OCI-LY3 (cell line): ENCODE measurements around the gene CNTN1.
"Not testable (repeated sequence)": the region's sequence is repeated elsewhere in the genome, so short reads cannot be mapped to it uniquely, and the experiment has no call there.

Experiments used
- H2AFZ ChIP-seq: fragments of 200-600, 300-600 bp; shearing (Covaris generic); 2 replicates; pipeline ENCODE4 v1.6.0; 2014; ENCODE audit warnings: antibody characterized with exemption, low read depth, low read length
- H3K27ac ChIP-seq: fragments of 200-600, 300-600 bp; sonication (generic); 2 replicates; pipeline ENCODE4 v1.5.1; 2014; ENCODE audit warnings: mild to moderate bottlenecking, low read length, moderate library complexity, mixed read lengths
- H3K27me3 ChIP-seq: fragments of 200-600, 300-600 bp; sonication (generic); 2 replicates; pipeline ENCODE4 v1.6.1; 2014; ENCODE audit warnings: low read depth, low read length, mixed read lengths
- H3K36me3 ChIP-seq: fragments of 200-600, 300-600 bp; sonication (generic); replicated peaks from 2 replicates; pipeline ENCODE3; 2014; ENCODE audit warnings: low read depth, low read length, mixed read lengths
- H3K4me1 ChIP-seq: fragments of 300-600, 200-600 bp; sonication (generic); 2 replicates; pipeline ENCODE4 v1.6.1; 2014; ENCODE audit warnings: low read length, mixed read lengths
- H3K4me2 ChIP-seq: fragments of 200-600, 300-600 bp; sonication (generic); 2 replicates; pipeline ENCODE4 v1.6.1; 2014; ENCODE audit warnings: low read length, mixed read lengths
- H3K4me3 ChIP-seq: fragments of 300-600, 200-600 bp; sonication (generic); 2 replicates; pipeline ENCODE4 v1.5.1; 2014; ENCODE audit warnings: antibody characterized with exemption, mild to moderate bottlenecking, low read length, moderate library complexity
- H3K79me2 ChIP-seq: fragments of 300-600, 200-600 bp; shearing (Covaris generic); 2 replicates; pipeline ENCODE4 v1.6.1; 2014; ENCODE audit warnings: mild to moderate bottlenecking, low read length, mixed read lengths
- H3K9ac ChIP-seq: fragments of 300-600, 200-600 bp; shearing (Covaris generic); 2 replicates; pipeline ENCODE4 v1.6.0; 2014; ENCODE audit warnings: mild to moderate bottlenecking, low read length, moderate library complexity
- H3K9me3 ChIP-seq: fragments of 200-600, 300-600 bp; shearing (Covaris generic); 2 replicates; pipeline ENCODE4 v1.6.1; 2014; ENCODE audit warnings: low read length, mixed read lengths; ENCODE audit not compliant: insufficient read depth
- H4K20me1 ChIP-seq: fragments of 200-600, 300-600 bp; sonication (generic); 2 replicates; pipeline ENCODE4 v1.6.1; 2016; ENCODE audit warnings: low read length, mixed read lengths; ENCODE audit not compliant: insufficient read depth
- EZH2phosphoT487 ChIP-seq: fragments of 200-600 bp; shearing (Covaris generic); IDR thresholded peaks from 2 replicates; pipeline ENCODE4 v1.6.1; 2018; ENCODE audit warnings: antibody characterized with exemption, mixed run types, low read depth
- TF ChIP-seq, protein P1 (sequence below): fragments of 200-600, 300-600 bp; sonication (generic); IDR thresholded peaks from 2 replicates; pipeline ENCODE4 v1.5.1; 2014; ENCODE audit warnings: antibody characterized with exemption, low read length, low read depth

CNTN1 gene

DNA sequence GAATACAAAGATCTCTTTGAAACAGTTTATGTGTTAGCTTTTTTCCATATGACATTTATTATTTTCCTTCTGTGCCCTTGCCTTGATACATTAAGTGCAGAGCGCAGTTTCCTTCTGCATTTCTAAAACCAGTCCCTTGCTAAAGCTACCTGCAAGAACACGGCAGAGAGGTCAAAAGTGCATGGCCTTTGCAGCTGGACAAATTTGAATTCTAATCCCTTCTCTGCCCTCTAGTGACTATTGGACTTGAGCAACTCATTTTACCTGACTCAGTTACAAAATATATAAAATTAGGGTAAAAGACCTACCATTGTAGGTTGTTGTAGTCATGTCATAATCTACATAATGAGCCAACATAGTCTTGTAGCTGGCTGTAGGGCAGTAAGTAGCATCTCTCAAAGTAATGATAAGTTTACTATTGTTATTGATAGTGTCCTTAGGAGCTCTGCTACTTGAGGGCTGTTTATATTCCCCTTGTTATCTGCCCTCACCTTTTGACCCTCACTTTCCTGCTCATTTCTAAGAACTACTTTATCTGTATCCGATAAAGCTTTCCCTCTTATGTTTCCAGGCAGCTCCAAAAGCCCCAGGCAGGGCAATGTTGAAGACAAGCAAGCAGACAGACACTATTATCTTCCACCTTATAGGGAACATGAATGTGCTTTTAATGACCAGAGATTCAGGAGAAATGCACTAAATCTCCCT is 375.9 kb downstream of the CNTN1 start:
- TF ChIP-seq, protein P1, sequence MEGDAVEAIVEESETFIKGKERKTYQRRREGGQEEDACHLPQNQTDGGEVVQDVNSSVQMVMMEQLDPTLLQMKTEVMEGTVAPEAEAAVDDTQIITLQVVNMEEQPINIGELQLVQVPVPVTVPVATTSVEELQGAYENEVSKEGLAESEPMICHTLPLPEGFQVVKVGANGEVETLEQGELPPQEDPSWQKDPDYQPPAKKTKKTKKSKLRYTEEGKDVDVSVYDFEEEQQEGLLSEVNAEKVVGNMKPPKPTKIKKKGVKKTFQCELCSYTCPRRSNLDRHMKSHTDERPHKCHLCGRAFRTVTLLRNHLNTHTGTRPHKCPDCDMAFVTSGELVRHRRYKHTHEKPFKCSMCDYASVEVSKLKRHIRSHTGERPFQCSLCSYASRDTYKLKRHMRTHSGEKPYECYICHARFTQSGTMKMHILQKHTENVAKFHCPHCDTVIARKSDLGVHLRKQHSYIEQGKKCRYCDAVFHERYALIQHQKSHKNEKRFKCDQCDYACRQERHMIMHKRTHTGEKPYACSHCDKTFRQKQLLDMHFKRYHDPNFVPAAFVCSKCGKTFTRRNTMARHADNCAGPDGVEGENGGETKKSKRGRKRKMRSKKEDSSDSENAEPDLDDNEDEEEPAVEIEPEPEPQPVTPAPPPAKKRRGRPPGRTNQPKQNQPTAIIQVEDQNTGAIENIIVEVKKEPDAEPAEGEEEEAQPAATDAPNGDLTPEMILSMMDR, result peak; percentile 43
- TF ChIP-seq EZH2phosphoT487, result no peak
- no peak overlapping the region for H2AFZ ChIP-seq
- H3K9me3 ChIP-seq, result no peaks in the 10 kb centered on the region
- H4K20me1 ChIP-seq, result no peaks in the 10 kb centered on the region
- H3K9ac ChIP-seq, result no peak overlapping the region
- H3K36me3 ChIP-seq, result no peaks in the 10 kb centered on the region
- no peak overlapping the region for H3K27ac ChIP-seq
- no peak overlapping the region for H3K4me3 ChIP-seq
- no peaks in the 10 kb centered on the region for H3K27me3 ChIP-seq
- no peaks in the 10 kb centered on the region for H3K79me2 ChIP-seq
- H3K4me2 ChIP-seq, result no peak overlapping the region
- peaks cover 8% of the 10 kb centered on the region for H3K4me1 ChIP-seq

DNA sequence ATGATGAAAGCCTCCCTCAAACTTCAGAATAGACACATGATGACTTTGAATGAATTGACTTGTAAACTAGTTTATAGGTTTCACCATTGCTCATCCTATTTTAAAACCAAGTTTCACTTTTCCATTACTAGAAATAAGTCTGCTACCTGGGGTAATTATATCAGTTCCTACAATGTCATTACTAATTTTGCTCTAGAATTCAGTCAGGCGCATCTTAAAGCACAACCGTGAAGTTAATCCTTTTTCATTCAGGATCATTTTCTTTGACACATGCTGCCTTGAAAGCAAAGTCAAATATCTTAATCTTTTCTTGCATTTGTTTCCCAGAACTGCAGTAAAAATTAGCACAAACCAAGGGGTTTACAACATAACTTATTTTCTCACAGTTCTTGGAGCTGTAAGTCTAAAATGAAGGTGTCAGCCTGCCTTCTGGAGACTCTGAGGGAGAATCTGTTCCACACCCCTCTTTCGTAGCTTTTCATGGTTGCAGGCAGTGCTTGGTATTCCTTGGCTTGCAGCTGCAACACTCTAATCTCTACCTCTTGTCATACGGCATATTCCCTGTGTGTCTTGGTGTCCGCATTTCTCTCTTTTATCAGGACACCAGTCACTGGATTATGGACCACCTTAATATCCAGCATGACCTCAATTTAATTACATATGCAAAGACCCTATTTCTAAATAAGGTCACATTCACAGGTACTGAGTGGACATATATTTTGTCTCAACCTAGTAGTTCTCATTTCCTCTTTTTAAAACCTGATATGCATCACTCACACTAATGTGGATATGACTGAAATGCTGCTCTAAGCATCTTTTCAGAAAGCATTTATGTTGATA is 381.6 kb downstream of the CNTN1 start:
- Histone ChIP-seq H3K9me3 (0 out of 2 replicates have a peak, but pooled peaks cover 3% of the 10 kb centered on the region), H3K4me3 (peak overlapping the region; percentile 65), H3K79me2 (no peaks in the 10 kb centered on the region), H3K9ac (peak overlapping the region; percentile 44), H3K36me3 (no peaks in the 10 kb centered on the region), H3K4me1 (peaks cover 26% of the 10 kb centered on the region), H3K27me3 (no peaks in the 10 kb centered on the region), H3K27ac (peak overlapping the region; percentile 87), H4K20me1 (no peaks in the 10 kb centered on the region), H3K4me2 (peak overlapping the region; percentile 85), H2AFZ (no peak overlapping the region)
- no peak for TF ChIP-seq EZH2phosphoT487
- TF ChIP-seq, protein P1, result no peak

DNA sequence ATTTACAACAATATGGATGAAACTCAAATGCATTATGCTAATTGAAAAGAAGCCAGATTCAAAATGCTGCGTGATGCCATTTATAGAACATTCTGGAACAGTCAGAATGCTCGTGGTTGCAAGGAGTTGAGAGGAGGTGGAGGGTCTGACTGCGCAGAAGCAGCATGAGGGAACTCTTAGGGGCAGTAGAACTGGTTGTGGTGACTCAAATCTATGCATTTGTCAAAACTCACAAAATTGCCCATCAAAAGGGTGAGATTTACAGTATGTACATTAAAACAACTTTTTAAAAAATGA is 382.2 kb downstream of the CNTN1 start:
- H3K9ac ChIP-seq, result no peak overlapping the region
- peaks cover 26% of the 10 kb centered on the region for H3K4me1 ChIP-seq
- TF ChIP-seq, protein P1, result no peak
- TF ChIP-seq EZH2phosphoT487, result no peak
- no peak overlapping the region for H2AFZ ChIP-seq
- peak overlapping the region; percentile 87 for H3K27ac ChIP-seq
- no peaks in the 10 kb centered on the region for H3K79me2 ChIP-seq
- no peaks in the 10 kb centered on the region for H3K27me3 ChIP-seq
- H3K36me3 ChIP-seq, result no peaks in the 10 kb centered on the region
- peak overlapping the region; percentile 85 for H3K4me2 ChIP-seq
- peak overlapping the region; percentile 65 for H3K4me3 ChIP-seq
- H3K9me3 ChIP-seq, result 0 out of 2 replicates have a peak, but pooled peaks cover 3% of the 10 kb centered on the region
- no peaks in the 10 kb centered on the region for H4K20me1 ChIP-seq

DNA sequence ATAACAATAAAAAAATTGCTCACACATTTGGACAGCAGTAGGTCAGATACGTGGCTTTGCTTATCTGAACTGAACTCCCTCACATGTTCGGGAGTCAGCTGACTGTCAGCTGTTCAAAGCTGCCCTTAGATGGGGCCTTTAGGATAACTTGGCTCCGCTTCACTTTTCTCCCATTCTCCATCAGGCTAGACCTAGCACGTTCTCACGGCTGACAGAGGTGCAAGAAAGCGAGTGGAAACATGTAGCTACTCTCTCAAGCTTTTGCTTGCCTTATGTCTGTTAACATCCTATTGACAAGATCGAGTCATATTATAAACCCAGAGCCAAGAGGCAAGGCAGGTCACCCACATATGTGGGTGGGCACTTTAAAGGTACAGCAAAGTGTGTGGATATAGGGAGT is 383.9 kb downstream of the CNTN1 start:
- H3K27ac ChIP-seq, result no peak overlapping the region
- H3K4me1 ChIP-seq, result peaks cover 26% of the 10 kb centered on the region
- H2AFZ ChIP-seq, result no peak overlapping the region
- TF ChIP-seq EZH2phosphoT487, result no peak
- TF ChIP-seq, protein P1, result no peak
- H3K4me2 ChIP-seq, result no peak overlapping the region
- no peak overlapping the region for H3K9ac ChIP-seq
- H4K20me1 ChIP-seq, result no peaks in the 10 kb centered on the region
- H3K36me3 ChIP-seq, result no peaks in the 10 kb centered on the region
- no peaks in the 10 kb centered on the region for H3K27me3 ChIP-seq
- no peak overlapping the region for H3K4me3 ChIP-seq
- H3K9me3 ChIP-seq, result 0 out of 2 replicates have a peak, but pooled peaks cover 3% of the 10 kb centered on the region
- no peaks in the 10 kb centered on the region for H3K79me2 ChIP-seq

DNA sequence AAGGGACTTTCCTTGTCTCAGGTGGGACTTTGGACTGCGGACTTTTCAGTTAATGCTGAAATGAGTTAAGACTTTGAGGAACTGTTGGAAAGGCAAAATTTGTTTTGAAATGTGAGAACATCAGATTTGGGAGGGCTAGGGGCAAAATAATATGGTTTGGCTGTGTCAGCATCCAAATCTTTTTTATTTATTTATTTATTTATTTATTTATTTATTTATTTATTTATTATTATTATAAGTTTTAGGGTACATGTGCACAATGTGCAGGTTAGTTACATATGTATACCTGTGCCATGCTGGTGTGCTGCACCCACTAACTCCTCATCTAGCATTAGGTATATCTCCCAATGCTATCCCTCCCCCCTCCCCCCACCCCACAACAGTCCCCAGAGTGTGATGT is 389.0 kb downstream of the CNTN1 start:
- H3K9ac ChIP-seq, H3K4me1 ChIP-seq, H3K4me2 ChIP-seq, H4K20me1 ChIP-seq, H2AFZ ChIP-seq, H3K79me2 ChIP-seq, H3K4me3 ChIP-seq, H3K27ac ChIP-seq, H3K9me3 ChIP-seq, H3K27me3 ChIP-seq, H3K36me3 ChIP-seq: not testable (repeated sequence)
